Measurements from ENCODE around the gene FAAH. TPM values are rescaled to one million over a fixed set of nuclear protein-coding genes. Genes with fewer than 3 reads are reported as not detected.

The FAAH gene
- total and polyA plus RNA-seq, 2 donors (not counting 1 experiment from before 2014, with no cell fraction given): 0.61 to 1.7 TPM

DNA sequence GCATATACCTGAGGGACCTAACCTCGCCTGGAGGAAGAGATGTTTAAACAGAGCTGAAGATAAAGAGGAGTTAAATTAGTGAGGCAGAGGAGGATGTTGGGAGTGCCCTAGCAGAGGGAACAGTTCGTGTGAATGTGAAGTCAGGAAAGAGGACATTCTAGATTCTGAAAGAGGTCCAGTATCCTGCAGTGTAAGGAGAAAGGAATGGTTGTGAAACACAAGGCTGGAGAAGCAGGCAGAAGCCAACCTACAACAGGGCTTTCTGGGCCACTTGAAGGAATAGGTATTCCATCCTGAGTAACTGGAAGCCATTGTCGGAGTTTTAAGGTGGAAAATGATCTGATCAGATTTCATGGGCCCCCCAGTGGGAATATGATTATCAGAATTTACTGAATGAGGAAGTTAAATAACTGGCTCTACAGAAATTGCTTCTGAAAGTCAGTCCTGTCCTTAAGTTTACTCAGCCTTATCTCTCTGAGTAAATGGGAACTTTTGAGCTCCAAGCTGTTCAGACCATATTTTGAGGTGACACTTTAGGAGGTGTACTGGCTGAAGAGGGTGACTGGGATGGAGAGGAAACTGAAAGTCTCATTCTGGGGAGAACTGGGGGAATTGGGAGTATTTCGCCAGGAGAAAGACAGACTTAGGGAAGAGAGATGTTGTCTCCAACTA, 24.4 kb upstream of the FAAH start:
- no peaks in the 10 kb centered on the region for H3K27me3 ChIP-seq (ENCODE audit: control insufficient read depth, insufficient read depth, low read length)
- TF ChIP-seq, protein P1, sequence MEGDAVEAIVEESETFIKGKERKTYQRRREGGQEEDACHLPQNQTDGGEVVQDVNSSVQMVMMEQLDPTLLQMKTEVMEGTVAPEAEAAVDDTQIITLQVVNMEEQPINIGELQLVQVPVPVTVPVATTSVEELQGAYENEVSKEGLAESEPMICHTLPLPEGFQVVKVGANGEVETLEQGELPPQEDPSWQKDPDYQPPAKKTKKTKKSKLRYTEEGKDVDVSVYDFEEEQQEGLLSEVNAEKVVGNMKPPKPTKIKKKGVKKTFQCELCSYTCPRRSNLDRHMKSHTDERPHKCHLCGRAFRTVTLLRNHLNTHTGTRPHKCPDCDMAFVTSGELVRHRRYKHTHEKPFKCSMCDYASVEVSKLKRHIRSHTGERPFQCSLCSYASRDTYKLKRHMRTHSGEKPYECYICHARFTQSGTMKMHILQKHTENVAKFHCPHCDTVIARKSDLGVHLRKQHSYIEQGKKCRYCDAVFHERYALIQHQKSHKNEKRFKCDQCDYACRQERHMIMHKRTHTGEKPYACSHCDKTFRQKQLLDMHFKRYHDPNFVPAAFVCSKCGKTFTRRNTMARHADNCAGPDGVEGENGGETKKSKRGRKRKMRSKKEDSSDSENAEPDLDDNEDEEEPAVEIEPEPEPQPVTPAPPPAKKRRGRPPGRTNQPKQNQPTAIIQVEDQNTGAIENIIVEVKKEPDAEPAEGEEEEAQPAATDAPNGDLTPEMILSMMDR (conservative IDR thresholded peaks at IDR 0.05 in 1 of 2, IDR thresholded peaks at IDR 0.05 in 1 of 2; ENCODE audit: low read depth in 1 of 2, low read length in 2 of 2): no peak
- TF ChIP-seq EZH2 (IDR thresholded peaks at IDR 0.05; ENCODE audit: low read length, missing control alignments): no peak
- no peaks in the 10 kb centered on the region for H3K79me2 ChIP-seq (ENCODE audit: control insufficient read depth, insufficient read depth, low read length)
- no peaks in the 10 kb centered on the region for H4K20me1 ChIP-seq (ENCODE audit: control insufficient read depth, extremely low read depth, insufficient read depth, low read length)
- H3K9me3 ChIP-seq (ENCODE audit: control insufficient read depth, insufficient read depth, low read depth, low read length): no peaks in the 10 kb centered on the region
- no peak overlapping the region for H3K4me2 ChIP-seq (ENCODE audit: extremely low read depth, insufficient read depth, low read length)
- no peak overlapping the region for H3K4me3 ChIP-seq (replicated peaks in 1 of 4; ENCODE audit: control extremely low read depth in 1 of 4, insufficient read depth in 1 of 4, low read depth in 3 of 4, low read length in 4 of 4)
- DNase-seq (ENCODE audit: low read depth in 2 of 2): no peak
- H3K36me3 ChIP-seq (ENCODE audit: control insufficient read depth, insufficient read depth, low read length): no peaks in the 10 kb centered on the region
- no peaks in the 10 kb centered on the region for H3K4me1 ChIP-seq (ENCODE audit: control insufficient read depth, extremely low read depth, insufficient read depth, low read length)
- H2AFZ ChIP-seq (ENCODE audit: low read length): no peak overlapping the region
- no peak overlapping the region for H3K27ac ChIP-seq (ENCODE audit: insufficient read depth, low read length)
- no peak overlapping the region for H3K9ac ChIP-seq (ENCODE audit: insufficient read depth, low read length)

DNA sequence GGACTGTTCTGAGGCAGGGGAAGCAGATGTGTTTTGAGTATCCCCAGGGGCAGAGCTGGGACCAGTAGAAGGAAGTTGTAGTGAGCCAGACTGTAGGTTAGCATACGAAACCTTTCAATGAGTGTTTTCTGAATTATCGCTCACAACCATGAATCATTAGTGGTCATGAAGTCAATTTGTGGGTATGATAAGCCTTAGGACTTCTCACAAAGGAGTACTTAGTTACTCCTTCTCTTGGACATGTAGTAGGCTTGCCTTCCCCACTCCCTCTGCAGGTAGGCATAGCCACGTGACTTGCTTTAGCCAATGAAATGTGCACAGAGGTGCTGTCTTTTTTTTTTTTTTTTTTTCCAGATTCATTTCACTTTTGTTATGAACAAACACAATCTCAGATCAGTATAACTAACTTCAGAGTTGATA, 23.9 kb upstream of the FAAH start:
- Histone ChIP-seq H3K4me2 (ENCODE audit: extremely low read depth, insufficient read depth, low read length) (no peak overlapping the region), H3K27me3 (ENCODE audit: control insufficient read depth, insufficient read depth, low read length) (no peaks in the 10 kb centered on the region), H3K79me2 (ENCODE audit: control insufficient read depth, insufficient read depth, low read length) (no peaks in the 10 kb centered on the region), H3K4me3 (replicated peaks in 1 of 4; ENCODE audit: control extremely low read depth in 1 of 4, insufficient read depth in 1 of 4, low read depth in 3 of 4, low read length in 4 of 4) (no peak overlapping the region), H3K36me3 (ENCODE audit: control insufficient read depth, insufficient read depth, low read length) (no peaks in the 10 kb centered on the region), H3K9ac (ENCODE audit: insufficient read depth, low read length) (no peak overlapping the region), H4K20me1 (ENCODE audit: control insufficient read depth, extremely low read depth, insufficient read depth, low read length) (no peaks in the 10 kb centered on the region), H3K9me3 (ENCODE audit: control insufficient read depth, insufficient read depth, low read depth, low read length) (no peaks in the 10 kb centered on the region), H3K4me1 (ENCODE audit: control insufficient read depth, extremely low read depth, insufficient read depth, low read length) (no peaks in the 10 kb centered on the region), H2AFZ (ENCODE audit: low read length) (no peak overlapping the region), H3K27ac (ENCODE audit: insufficient read depth, low read length) (no peak overlapping the region)
- DNase-seq (ENCODE audit: low read depth in 2 of 2): peak in 1 of 2 donors; percentile 64
- TF ChIP-seq, protein P1 (conservative IDR thresholded peaks at IDR 0.05 in 1 of 2, IDR thresholded peaks at IDR 0.05 in 1 of 2; ENCODE audit: low read depth in 1 of 2, low read length in 2 of 2): no peak
- TF ChIP-seq EZH2 (IDR thresholded peaks at IDR 0.05; ENCODE audit: low read length, missing control alignments): no peak

DNA sequence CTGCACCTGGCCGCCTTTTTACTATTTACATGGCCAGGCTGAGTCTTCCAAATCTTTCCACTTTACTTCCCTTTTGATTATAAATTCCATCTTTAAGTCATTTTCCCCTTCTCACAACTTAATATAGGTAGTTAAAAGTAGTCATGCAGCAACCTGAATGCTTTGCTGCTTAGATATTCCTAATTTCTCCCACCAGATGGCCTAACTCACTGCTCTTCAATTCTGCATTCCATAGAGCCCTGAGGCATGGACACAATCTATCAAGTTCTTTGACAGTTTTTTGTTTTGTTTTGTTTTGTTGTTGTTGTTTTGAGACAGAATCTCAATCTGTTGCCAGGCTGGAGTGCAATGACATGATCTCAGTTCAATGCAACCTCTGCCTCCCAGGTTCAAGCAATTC, 21.7 kb upstream of the FAAH start:
- H3K27me3 ChIP-seq (ENCODE audit: control insufficient read depth, insufficient read depth, low read length): no peaks in the 10 kb centered on the region

More for the DNA sequence above, 21.7 kb upstream of the FAAH start:
- Histone ChIP-seq H3K4me1 (ENCODE audit: control insufficient read depth, extremely low read depth, insufficient read depth, low read length) (no peaks in the 10 kb centered on the region), H3K36me3 (ENCODE audit: control insufficient read depth, insufficient read depth, low read length) (no peaks in the 10 kb centered on the region), H4K20me1 (ENCODE audit: control insufficient read depth, extremely low read depth, insufficient read depth, low read length) (no peaks in the 10 kb centered on the region), H3K4me3 (replicated peaks in 1 of 4; ENCODE audit: control extremely low read depth in 1 of 4, insufficient read depth in 1 of 4, low read depth in 3 of 4, low read length in 4 of 4) (no peak overlapping the region), H3K9me3 (ENCODE audit: control insufficient read depth, insufficient read depth, low read depth, low read length) (no peaks in the 10 kb centered on the region), H3K27ac (ENCODE audit: insufficient read depth, low read length) (no peak overlapping the region), H3K79me2 (ENCODE audit: control insufficient read depth, insufficient read depth, low read length) (no peaks in the 10 kb centered on the region), H2AFZ (ENCODE audit: low read length) (no peak overlapping the region), H3K9ac (ENCODE audit: insufficient read depth, low read length) (no peak overlapping the region), H3K4me2 (ENCODE audit: extremely low read depth, insufficient read depth, low read length) (no peak overlapping the region)
- no peak for DNase-seq (ENCODE audit: low read depth in 2 of 2)
- no peak for TF ChIP-seq EZH2 (IDR thresholded peaks at IDR 0.05; ENCODE audit: low read length, missing control alignments)
- TF ChIP-seq, protein P1 (conservative IDR thresholded peaks at IDR 0.05 in 1 of 2, IDR thresholded peaks at IDR 0.05 in 1 of 2; ENCODE audit: low read depth in 1 of 2, low read length in 2 of 2): no peak
